ENCODE data around the gene MTSS2.

Gene MTSS2

DNA sequence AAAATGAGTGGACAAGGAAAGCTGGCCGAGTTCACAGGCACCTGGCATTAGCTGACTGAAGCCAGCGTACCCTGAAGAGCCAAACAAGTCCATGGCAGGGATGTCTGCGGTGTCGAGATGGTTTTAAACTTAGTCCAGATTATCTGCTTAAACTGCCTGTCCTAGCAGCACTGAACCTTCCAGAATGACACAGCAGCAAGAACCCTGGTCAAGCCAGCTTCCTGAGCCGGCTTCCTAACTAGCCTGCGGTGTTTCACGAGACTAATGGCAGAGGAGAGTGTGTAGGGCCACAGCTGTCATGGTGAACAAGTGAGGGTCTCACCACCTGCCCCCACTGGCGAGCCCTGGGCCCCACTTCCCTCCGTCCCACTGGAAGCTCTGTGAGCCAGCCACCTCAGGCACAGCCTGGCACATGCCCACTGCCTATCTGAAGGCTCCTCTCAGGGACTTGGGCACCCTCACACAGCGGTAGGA lies 28.8 kb upstream of the MTSS2 start:
- DNase-seq, result no peak

DNA sequence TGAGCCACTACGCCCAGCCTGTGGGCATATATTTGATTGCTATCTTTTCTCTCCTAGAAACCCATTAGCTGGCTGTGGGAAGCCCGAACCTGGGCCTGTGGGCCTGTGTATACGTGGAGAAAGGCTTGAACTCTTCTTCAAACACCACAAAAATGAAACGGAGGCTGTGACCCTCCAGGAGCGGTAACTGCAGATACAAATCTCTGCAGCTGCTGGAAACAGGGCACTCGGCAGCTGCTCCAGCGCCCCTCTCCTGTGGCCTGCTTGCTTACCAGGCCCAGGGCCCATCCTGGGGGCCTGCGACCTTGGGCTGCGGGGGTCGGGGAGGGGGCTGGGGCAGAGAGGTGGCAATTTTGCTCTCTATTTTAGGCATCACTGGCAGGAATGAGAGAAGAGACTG lies 28.0 kb upstream of the MTSS2 start:
- no peak for DNase-seq

DNA sequence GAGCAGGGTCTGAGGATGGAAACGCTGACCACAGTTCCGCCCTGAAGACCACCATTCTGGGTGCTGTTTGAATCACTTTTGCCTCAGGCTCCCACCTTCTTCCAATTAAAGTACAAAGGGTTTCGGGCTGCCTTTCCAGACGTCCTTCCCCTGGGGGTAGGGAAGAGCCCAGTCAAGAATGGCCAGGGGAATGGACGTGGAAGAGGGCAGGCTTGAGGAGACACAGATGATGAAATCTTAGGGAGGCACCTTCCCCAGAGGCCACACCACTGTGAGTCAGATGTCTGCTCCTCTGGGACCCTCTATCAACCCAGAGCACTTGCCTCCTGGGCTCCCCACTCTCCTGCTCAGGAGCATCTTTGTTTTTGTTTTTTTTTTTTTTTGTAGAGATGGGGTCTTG lies 27.5 kb upstream of the MTSS2 start:
- no peak for DNase-seq

DNA sequence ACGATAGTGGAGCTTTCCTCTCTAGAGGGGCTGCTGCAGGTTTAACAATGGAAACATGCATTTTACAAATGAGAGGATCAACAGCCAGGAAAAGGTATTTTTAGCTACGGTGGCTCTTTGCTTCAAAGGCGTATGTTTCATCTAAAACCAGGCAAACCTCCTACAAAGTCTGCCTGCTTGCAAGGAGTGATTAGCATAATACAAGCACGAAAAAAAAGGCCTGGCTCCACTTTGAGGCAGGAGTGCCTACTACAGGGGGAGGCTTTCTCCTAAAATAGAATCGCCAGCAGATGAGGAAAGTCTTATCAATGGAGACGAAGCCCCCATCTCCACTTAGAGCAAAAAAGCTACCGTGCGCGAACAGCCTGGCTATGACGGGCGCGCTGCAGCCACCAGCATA lies 27.1 kb upstream of the MTSS2 start:
- DNase-seq, result no peak

DNA sequence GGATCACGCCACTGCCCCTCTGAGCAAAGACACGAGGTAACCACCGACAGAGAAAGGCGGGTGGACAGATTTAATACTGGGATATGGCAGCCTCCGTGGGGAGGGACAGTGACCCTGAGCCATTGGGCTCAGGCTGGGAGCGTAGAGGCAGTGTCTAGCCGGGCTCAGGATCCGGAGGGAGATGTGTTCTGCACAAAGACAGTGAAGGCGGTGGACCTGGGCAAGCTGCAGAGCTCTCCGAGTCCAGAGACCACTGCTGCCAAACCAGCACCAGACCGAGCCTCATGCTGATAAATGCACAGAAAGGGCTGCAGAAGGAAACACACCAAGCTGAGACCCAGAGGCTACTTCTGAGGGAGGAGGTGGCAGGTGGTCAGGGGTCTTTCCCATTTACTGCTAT lies 26.5 kb upstream of the MTSS2 start:
- DNase-seq, result no peak

DNA sequence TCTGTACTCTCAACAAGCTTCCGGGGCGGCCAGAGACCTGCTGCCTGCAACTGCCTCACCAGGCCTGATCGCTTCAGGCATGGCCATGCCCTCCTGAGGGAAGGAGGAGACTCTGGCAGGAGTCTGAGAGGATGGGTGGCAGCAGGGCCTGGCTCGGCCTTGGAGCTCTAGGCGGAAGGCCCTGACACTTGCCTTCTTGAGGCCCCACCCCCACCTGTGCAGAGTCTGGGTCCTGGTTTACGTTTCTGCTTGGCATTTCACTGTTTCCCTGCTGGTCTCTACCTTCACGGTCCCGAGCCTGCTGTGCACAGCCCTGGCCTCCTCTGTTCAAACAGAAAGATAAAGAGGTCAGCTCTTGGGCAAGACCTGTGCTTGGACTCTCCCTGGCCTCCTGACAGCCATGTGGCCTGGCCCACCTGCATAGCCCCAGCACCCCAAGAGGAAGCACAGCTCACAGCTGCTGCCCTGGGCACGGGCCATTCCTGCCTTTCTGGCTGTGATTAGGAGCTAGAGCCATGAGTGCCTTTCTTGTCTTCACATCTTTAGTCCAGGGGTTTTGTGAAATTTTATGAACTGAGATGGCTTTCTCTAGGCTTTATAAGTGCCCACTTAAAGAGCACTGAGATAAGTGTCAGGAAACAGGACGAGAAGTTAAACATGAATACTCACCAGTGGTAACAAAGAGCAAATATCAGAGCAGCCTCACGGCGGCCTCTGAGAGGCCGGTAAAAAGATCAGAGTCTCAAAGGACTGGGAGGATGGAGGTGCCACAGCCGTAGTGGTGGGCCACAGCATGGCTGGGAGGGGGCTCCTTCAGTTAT lies 25.6 kb upstream of the MTSS2 start:
- no peak for DNase-seq

DNA sequence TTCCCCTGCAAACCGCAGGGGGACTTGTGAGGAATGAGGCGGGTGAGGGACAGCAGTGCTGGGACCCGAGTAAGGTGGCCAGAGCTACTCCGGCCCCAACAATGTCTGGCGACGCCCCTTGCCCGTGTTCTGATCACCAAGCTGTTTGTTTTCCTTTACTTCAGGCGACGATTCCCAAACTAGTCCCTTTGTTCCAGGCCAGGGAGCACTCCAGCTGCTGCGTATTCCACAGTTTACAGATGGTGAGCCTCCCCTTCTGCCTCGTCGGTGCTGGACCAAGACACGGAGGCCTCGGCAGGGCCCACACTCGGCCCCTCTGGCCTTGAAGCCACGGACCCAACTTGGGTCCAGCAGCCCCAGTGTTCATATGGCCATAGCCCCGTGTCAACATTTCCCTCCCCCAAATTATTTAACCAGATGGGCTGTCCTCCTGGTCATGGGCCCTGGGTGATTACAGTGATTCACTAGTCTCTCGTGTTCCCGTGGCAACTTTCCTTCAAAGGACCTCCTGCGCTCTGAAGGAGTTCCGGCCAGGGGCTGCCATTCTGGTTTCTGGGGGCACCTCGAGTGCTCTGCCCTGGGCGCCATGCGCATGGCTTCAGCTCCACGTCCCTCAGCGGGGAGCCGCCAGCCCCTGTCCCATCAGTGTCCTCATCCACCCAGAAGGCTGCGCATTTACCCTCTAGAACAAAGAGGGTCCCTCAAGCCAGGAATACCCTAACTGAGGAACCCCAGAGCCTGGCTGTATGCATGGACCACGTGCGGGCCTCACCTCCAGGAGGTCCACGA lies 24.8 kb upstream of the MTSS2 start:
- DNase-seq, result no peak

DNA sequence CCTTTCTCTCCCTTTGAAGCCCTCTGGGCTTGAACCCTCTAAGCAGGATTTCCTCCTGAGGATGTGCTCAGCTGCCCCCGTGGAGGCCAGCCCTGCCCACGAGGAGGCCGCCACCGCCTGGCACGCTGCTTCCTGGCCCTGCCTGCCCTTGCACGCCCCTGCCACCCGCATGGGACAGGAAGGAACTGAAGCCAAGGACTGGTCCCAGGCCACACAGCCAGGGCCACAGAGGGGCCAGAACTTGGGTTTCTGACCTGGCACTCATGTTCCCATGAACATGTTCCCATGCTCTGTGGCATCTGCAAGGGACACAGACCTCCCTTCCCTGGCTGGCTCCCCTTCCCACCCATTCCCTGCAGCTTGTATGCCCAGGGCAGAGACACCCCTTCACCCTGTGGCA lies 24.1 kb upstream of the MTSS2 start:
- DNase-seq, result no peak

DNA sequence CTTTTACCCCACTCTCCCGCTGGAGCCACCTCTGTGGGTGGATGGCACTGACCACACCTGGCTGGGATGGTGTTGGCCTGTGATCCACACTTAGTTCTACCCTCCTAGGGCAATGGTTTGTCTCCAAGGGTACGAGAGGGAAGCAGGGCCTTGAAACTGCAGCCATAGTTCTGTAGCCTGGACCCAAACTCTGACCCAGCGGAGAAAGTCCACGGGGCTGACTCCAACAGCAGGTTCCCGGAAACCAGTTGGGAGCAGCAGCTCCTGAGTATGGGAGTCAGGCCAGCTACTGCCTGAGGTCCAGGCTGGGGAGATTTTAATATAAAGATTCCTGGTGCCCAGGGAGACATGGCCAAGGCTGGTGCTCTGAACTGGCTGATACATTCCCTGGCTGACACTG lies 23.6 kb upstream of the MTSS2 start:
- DNase-seq, result no peak

DNA sequence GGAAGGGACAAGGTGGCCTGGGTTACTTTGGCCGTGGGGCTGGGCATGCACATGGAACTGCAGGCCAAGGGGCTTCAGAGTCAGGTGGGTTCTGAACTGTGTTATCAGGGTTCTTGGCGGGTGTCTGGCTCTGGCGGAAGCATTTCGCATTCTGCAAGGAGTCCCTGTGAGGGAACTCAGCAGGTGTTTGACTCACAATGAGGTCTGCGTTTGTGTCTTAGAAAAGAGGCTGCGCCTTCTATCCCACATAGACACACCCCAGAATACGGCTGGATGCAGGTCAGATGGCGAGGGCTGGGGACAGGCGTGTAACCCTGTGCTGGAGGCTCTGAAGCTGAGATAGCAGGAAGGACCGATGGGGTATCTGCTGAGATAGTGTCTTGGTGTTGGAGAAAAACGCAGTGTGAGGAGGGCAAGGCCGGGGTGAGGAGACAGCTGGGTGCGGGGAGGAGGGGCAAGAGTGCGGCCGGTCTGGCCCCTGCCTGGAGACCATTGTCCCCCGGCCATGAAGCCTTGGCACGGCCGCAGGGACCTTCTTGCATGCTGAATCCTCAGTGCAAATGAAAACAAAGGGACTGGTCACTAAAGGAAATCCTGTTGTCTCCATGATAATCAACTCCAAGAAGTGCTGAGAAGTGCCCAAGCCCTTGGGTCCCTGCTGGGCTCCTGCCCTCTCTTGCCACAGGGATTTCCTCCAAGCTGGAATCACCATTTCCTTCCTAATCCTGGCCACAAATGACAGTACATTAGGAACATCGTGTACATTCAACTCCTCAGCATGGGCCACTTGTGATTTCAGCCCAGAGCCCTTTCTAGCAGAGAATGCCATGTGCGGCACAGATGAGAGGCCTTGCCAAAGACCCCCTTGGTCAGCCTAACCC lies 22.8 kb upstream of the MTSS2 start:
- no peak for DNase-seq

DNA sequence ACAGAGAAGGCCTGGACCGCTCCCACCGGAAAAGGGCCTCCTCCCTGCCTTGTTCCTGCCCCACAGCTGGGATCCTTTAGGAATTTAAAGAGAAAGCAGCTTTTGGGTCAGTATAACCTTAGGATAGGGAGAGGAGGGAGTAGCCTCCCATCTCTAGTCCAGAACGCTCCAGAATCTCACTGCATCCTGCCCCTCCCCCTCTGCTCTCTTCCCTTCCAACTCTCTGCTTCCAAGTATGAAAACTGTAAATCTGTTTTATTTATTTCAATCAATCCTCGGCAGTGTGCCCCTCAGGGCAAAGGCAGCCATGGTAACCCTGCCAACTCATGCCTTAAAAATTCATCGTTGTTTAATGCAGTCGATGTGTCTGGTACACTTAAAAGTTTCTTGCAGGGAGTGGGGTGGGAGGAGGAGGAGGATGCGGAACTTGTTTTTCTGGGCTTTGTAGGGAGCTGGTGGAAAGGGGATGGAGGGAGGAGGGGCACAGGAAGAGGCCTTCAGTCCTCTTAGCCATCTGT lies 21.2 kb upstream of the MTSS2 start:
- DNase-seq, result no peak

DNA sequence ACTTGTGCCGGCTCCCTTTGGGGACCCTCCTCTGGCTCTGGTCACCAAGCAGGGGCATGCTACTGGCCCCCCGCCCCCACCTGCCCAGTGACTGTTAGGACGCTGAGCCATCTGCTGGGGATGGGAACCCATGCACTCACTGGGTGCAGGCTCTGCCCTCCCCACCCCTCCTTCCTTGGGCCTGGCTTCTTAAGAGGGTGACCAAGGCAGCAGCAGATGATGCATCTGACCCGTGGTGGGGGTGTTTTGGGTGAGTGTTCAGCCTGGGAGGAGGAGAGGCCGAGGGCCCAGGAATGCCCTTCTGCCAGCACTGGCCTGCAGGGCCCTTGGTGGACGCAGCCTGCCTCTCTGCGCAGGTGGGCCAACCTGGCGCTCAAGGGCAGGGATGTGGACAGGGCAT lies 19.2 kb upstream of the MTSS2 start:
- no peak for DNase-seq

DNA sequence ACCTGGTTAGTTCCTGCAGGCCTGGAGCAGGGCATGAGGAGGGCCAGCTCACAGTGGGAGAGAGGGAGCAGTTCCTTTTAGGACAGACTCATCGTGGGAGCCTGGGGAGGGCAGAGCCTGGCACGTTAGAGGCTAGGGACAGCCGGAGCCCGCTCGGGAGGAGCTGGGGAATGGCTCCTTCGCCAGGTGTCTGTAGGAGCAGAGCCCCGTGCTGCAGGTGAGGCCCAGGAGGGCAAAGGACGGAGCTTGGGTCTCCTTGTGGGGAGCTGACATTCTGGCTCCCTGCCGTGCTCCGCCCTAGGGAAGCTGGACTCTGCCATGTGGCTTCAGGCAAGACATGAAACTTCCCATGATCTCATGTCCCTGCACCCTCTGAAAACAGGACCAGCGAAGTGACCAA lies 18.7 kb upstream of the MTSS2 start:
- DNase-seq, result no peak

DNA sequence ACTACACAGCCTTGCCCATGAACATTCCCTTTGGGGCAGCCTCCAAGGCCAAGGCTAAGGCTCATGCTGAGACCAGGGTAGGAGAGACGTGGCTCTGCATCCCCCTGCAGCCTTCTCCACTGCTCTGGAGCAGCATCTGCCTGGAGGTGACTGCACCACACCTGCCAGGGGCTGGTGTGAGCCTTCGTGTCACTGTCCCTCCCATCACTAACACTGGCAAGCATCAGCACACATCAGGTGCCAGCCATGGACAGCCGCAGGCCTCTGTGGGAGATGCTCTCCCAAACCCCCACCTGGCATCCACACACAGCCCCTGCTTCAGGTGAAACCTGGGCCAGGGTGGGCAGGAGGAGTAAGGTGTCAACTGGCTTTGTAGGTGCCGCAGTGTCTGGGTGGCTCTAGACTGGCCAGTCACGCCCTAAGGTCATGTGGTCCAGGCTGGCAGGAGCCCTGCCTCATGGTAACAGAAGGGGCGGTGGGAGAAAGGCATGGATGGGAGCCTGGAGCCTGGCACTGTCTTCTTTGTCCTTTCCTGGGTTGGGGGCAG lies 18.1 kb upstream of the MTSS2 start:
- DNase-seq, result no peak

DNA sequence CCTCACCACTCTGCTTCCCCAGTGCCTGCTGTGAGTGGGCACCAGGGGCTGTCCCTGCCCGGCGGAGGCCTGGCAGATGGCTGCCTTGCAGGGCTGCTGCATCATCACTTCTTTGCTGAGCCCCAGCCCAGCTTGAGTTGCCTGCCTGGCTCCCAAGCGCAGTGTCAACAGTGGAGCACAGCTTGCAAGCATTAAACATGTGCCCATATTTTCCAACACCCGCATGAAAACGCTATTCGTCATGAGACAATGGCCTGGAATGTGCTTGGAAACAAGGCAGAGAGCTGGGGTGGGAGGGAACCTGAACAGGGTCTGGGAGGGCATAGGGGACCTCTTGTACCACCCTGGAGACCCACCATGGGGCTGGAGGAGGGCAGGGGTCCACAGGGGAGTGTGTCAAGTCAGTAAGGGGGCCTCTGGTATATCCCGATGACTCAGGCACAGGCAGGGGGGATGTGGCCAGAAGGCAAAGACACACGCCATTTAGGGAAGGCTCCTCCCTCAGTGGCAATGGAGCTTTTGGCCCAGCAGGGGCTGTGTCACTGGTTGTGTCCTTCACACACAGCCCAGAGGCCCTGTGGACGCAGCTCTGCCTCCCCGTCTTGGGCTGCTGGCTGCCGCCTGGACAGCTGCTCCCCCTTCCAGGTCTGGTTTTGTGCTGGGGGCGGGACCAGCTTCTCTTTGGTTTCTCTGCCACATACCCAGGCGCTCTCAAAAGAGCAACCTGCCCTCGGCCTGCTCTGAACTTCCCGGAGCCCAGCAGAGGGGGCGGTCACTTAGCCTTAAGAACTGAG lies 17.4 kb upstream of the MTSS2 start:
- peak; percentile 62 to 86 for DNase-seq

DNA sequence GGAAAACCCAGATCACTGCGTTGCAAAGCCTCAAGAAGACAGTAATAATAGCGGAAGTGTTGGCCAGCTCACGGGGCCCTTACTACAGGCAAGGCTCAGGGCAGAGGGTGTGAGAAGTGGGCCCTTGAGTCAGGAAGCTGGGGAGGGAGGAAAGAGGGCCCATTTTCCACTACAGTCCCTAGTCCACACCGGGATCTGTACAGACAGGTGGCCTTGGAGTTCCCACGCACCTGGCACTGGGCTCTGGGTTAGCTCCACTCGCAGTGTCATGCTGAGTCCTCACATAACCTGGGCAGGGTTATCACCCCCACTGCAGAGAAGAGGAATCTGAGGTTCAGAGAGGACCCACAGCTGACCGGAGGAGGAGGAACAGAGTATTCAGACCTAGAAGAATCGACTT lies 16.8 kb upstream of the MTSS2 start:
- no peak for DNase-seq

DNA sequence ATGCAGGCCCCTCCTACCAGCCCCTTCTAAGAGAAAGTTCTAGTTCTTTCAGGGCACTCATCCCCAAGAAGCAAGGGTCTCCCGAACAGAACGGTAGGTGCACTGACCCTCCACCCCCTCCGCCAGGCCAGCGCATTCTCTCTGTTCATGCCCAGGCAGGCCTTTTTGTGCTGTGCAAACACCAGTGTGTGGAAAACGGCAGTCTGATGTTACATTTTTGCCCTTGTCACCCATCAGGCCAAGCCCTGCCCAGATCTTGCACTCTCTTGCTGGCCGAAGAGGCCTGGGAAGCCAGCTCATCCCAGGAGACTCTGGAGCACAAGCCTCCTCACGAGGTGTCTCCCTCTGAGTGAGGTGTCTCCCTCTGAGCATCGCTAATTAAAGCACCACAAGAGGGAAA lies 16.1 kb upstream of the MTSS2 start:
- no peak for DNase-seq

DNA sequence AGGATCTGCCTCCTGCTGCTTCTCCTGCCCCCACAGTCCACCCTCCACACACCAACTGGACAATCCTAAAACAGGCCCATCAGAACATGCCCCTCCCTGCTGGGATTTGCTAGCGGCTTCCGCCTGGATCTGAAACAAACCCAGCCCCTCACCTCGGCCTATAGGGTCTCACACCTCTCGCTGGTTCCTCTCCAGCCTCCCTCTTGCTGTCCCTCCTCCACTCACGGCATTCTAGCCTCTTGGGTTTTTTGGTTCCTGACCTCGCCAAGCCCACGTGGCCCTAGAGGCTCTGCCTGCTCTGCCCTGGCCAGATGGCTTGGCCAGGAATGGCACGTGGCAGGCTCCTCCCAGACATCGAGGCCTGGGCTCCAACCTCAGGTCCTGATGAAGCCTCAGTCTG lies 15.7 kb upstream of the MTSS2 start:
- DNase-seq, result no peak

DNA sequence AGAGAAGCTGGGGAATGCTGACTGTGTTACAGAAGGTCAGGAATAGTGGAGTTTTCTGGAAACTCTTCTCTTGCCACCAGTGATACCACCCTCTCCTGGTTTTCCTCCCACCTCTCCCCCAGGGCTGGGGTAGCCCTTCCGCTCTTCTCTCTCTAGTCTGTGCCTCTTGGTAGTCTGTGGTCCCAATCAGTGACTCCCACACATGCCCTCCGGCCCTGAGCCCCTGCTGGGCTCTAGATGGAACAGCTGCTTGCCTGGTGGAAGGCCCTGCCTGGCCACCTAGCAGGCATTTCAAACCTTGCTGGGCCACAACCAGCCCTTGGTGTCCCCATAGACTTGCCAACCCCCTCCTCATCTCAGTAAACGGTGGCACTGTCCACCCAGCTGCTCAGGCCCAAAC lies 15.2 kb upstream of the MTSS2 start:
- DNase-seq, result no peak

DNA sequence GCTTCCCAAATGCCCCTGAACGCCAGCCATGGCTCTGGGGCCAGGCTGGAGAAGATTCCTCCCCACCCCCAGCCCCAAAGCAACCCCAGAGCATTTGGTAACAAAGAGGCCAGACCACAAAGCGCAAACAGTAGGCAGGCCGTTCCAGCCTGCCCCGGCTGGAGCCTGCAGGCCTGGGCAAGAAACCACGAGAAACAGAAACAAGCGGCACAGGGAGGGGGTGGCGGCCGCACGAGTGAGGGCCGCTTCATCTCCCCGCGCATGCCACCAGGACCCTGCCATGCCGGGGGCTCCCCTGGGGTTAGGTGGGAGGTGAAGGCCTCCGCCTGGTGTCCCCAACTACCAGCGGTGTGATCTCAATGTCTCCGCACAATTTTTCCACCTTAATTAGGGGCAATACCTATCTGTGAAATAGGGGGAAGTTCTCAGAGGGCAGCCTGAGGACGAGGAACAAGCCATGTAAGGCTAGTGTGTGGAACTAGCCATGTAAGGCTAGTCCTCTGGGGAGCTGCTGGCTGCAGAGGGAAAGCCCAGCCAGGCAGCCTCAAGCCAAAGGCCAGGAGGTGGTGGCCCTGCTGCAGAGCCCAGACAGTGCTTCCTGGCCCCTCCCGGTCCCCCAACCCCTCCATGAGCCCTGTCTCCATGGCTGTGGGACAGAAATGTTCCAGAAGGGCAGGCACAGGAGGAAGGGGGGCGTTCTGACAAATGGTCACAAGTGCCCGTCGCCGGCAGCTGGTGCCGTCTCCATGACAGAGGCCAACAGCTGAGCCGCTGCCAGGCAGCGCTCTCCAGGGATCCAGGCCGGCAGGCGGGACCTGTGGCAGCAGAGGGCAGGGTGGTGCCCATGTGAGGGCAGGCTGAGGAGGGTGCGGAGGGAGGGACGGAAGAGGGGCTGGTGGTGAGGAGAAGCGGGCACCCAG lies 14.5 kb upstream of the MTSS2 start:
- peak in 1 of 2 experiments; percentile 9 for DNase-seq

DNA sequence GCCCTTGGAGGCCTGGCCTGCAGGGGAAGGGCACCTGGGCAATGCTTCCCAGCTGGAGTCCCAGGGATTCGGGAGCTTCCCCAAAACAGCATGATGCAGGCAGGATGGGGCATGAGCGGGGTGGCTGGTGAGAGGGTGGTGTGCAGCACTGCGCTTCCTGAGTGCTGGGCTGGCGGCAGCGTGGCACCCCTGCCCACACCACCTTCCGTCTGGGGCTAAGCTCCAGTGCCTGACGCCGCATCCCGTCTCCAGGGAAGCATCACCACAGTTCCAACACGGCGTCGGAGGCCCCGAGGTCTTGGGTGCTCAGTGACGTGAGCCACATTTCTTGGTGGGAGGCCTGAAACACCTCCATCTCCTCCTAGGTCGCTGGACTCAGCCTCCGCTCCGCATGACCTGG lies 13.8 kb upstream of the MTSS2 start:
- no peak for DNase-seq

Measured in NCI-H446 (cell line).